A549 (cell line): ENCODE results near the gene USP3. TPM values are rescaled to one million over a fixed set of nuclear protein-coding genes. Genes with fewer than 3 reads are reported as not detected.

Source experiments
- ATAC-seq, 2 experiments: fragments of 200-7000 bp in 1 of 2; fragments of >200 bp in 1 of 2; cut with Nextera tagmentation in 1 of 2; cut with Tn5 transposase in 1 of 2; 3 replicates each; pipeline versions ENCODE4 v1.8.0 to v1.9.1; 2018 to 2020; ENCODE audit warnings: mild to moderate bottlenecking in 1 of 2, moderate library complexity in 1 of 2
- CTCF ChIA-PET: fragments of 300-600 bp; sonication (Branson Sonifier 250); formaldehyde crosslinking; extraction: SDS; loops from one replicate; lab custom pipeline; 2021; ENCODE audit warnings: antibody characterized with exemption, inconsistent platforms; lab: Yijun Ruan, JAX
- POLR2A ChIA-PET: fragments of 350-600 bp; formaldehyde crosslinking; extraction: SDS; loops from one replicate; lab custom pipeline; 2021; ENCODE audit warnings: antibody characterized with exemption, inconsistent platforms; lab: Yijun Ruan, JAX
- DNase-seq, 2 experiments: peaks; one replicate each; pipeline versions ENCODE4 v3.0.0 to v3.0.0-alpha.2; 2011 to 2016; ENCODE audit warnings: low read depth in 1 of 2, low spot score in 1 of 2
- FAIRE-seq: peaks from 2 replicates; lab custom pipeline; 2011; peaks lifted over from hg19 to GRCh38; lab: Jason Lieb, UNC
- H3K27ac ChIP-seq, 2 experiments: fragments of >200 bp; sonication (Bioruptor Twin); formaldehyde crosslinking; 3 replicates each; pipeline ENCODE4 v1.5.1; 2016 to 2017
- H3K4me1 ChIP-seq: fragments of >200 bp; sonication (Bioruptor Twin); formaldehyde crosslinking; 3 replicates; pipeline ENCODE4 v1.6.1; 2016
- H3K4me2 ChIP-seq: fragments of >200 bp; sonication (Bioruptor Twin); formaldehyde crosslinking; 3 replicates; pipeline ENCODE4 v1.6.1; 2016
- H3K4me3 ChIP-seq: fragments of >200 bp; sonication (Bioruptor Twin); formaldehyde crosslinking; 3 replicates; pipeline ENCODE4 v1.5.1; 2016
- H3K9me3 ChIP-seq: fragments of >200 bp; sonication (Bioruptor Twin); formaldehyde crosslinking; 3 replicates; pipeline ENCODE4 v1.6.1; 2016
- CBX2 ChIP-seq: fragments of 200-600 bp; sonication (generic); IDR thresholded peaks from 2 replicates; pipeline ENCODE4 v1.6.1; 2016; ENCODE audit warnings: low read depth, mild to moderate bottlenecking, borderline replicate concordance
- CBX8 ChIP-seq: fragments of 200-600 bp; sonication (generic); IDR thresholded peaks from 2 replicates; pipeline ENCODE4 v1.6.1; 2016
- CHD2 ChIP-seq: fragments of 150-350 bp; IDR thresholded peaks from 2 replicates; pipeline ENCODE4 v1.6.1; 2014; ENCODE audit warnings: low read length; ENCODE audit not compliant: partially characterized antibody
- EHF ChIP-seq: fragments of 250-450 bp; sonication (Bioruptor Pico); IDR thresholded peaks from 2 replicates; pipeline ENCODE4 v1.5.0; 2020; ENCODE audit warnings: mild to moderate bottlenecking
- EP300 ChIP-seq, 2 experiments: fragments of >200 bp; sonication (Bioruptor Twin); formaldehyde crosslinking; IDR thresholded peaks; 2 replicates in 1 of 2; 3 replicates in 1 of 2; pipeline ENCODE4 v1.6.1; 2016 to 2017
- FOSB ChIP-seq: fragments of 250-450 bp; sonication (Bioruptor Pico); IDR thresholded peaks from 2 replicates; pipeline ENCODE4 v1.5.0; 2020; ENCODE audit warnings: mild to moderate bottlenecking, moderate library complexity
- FOSL2 ChIP-seq, 2 experiments: fragments of 450-650 bp in 1 of 2; fragments of >200 bp in 1 of 2; sonication (Bioruptor Twin) in 1 of 2; formaldehyde crosslinking; IDR thresholded peaks; 2 replicates each; pipeline versions ENCODE4 v1.5.0 to v1.6.1; 2016 to 2020; ENCODE audit warnings: mild to moderate bottlenecking in 1 of 2, moderate library complexity in 1 of 2
- FOXS1 ChIP-seq: fragments of 250-450 bp; sonication (Bioruptor Pico); IDR thresholded peaks from 2 replicates; pipeline ENCODE4 v1.5.0; 2020; ENCODE audit warnings: mild to moderate bottlenecking, moderate library complexity
- GATA3 ChIP-seq: IDR thresholded peaks from 2 replicates; pipeline ENCODE4 v1.6.1; 2012; ENCODE audit warnings: borderline replicate concordance
- HOXA7 ChIP-seq: fragments of 250-450 bp; sonication (Bioruptor Pico); IDR thresholded peaks from 2 replicates; pipeline ENCODE4 v1.5.0; 2020; ENCODE audit warnings: mild to moderate bottlenecking, moderate library complexity
- HOXB13 ChIP-seq: fragments of 250-450 bp; sonication (Bioruptor Pico); IDR thresholded peaks from 2 replicates; pipeline ENCODE4 v1.5.0; 2020; ENCODE audit warnings: low read depth, mild to moderate bottlenecking, moderate library complexity
- JUN ChIP-seq, 2 experiments: fragments of >200 bp; sonication (Bioruptor Twin); formaldehyde crosslinking; IDR thresholded peaks; 2 replicates in 1 of 2; 3 replicates in 1 of 2; pipeline ENCODE4 v1.6.1; 2016 to 2017
- KDM5A ChIP-seq: fragments of 200-600 bp; sonication (generic); IDR thresholded peaks from 2 replicates; pipeline ENCODE4 v1.6.1; 2016; ENCODE audit warnings: antibody characterized with exemption, mild to moderate bottlenecking
- NFE2L2 ChIP-seq: fragments of 150-350 bp; conservative IDR thresholded peaks from 2 replicates; pipeline ENCODE4 v1.6.1; 2014; ENCODE audit warnings: low read length
- POLR2A ChIP-seq: IDR thresholded peaks from 2 replicates; pipeline ENCODE4 v1.6.1; 2012; ENCODE audit warnings: mild to moderate bottlenecking, low read length
- RAD21 ChIP-seq, 2 experiments: fragments of >200 bp in 1 of 2; sonication (Bioruptor Twin) in 1 of 2; formaldehyde crosslinking in 1 of 2; IDR thresholded peaks in 1 of 2; conservative IDR thresholded peaks in 1 of 2; 2 replicates in 1 of 2; 3 replicates in 1 of 2; pipeline ENCODE4 v1.6.1; 2012 to 2018; ENCODE audit warnings: inconsistent platforms in 1 of 2
- RCOR1 ChIP-seq: fragments of 150-350 bp; IDR thresholded peaks from 2 replicates; pipeline ENCODE4 v1.6.1; 2014; ENCODE audit warnings: antibody characterized with exemption, low read length, low read depth
- SMC3 ChIP-seq: fragments of >200 bp; sonication (Bioruptor Twin); formaldehyde crosslinking; IDR thresholded peaks from 3 replicates; pipeline ENCODE4 v1.6.1; 2018; ENCODE audit warnings: inconsistent platforms
- SREBF2 ChIP-seq: fragments of 450-650 bp; IDR thresholded peaks from 2 replicates; pipeline ENCODE4 v1.6.1; 2014; ENCODE audit warnings: mild to moderate bottlenecking, moderate library complexity
- TFCP2L1 ChIP-seq: fragments of 250-450 bp; sonication (Bioruptor Pico); IDR thresholded peaks from 2 replicates; pipeline ENCODE4 v1.5.0; 2021; ENCODE audit warnings: mild to moderate bottlenecking
- ZC3H11A ChIP-seq: fragments of 450-650 bp; IDR thresholded peaks from 2 replicates; pipeline ENCODE4 v1.6.1; 2014; ENCODE audit warnings: antibody characterized with exemption, mild to moderate bottlenecking
- WGBS: methylation state at CpG from one replicate; pipeline ENCODE4 v1.1.6; 2017; ENCODE audit errors: missing lambda C conversion rate; 5-methylcytosine and 5-hydroxymethylcytosine counted together
- polyA plus RNA-seq, 4 experiments: library from polyadenylated mRNA; depleted of rRNA in 3 of 4; stranded (reverse); fragments of >200 nt; fragmentation: RNase III in 1 of 4; extraction: RNeasy Plus Mini Kit Qiagen cat#74134 plus additional on column Dnase treatment in 1 of 4; gene quantifications; 2 replicates in 3 of 4; 3 replicates in 1 of 4; pipeline ENCODE4 v1.2.3, GENCODE V29; 2011 to 2017
- TF ChIP-seq, protein P1 (sequence below): IDR thresholded peaks from 2 replicates; pipeline ENCODE4 v1.6.1; 2012
- TF ChIP-seq, protein P2 (sequence below): fragments of >200 bp; sonication (Bioruptor Twin); formaldehyde crosslinking; IDR thresholded peaks from 2 replicates; pipeline ENCODE4 v1.6.1; 2016
- TF ChIP-seq, protein P3 (sequence below): fragments of 250-450 bp; sonication (Bioruptor Pico); IDR thresholded peaks from 2 replicates; pipeline ENCODE4 v1.5.0; 2021; ENCODE audit warnings: mild to moderate bottlenecking, moderate library complexity, borderline replicate concordance
- TF ChIP-seq, protein P4 (sequence below): IDR thresholded peaks from 2 replicates; pipeline ENCODE4 v1.6.1; 2012; ENCODE audit warnings: low read depth, borderline replicate concordance
- TF ChIP-seq, protein P5 (sequence below): fragments of >200 bp; sonication (Bioruptor Twin); formaldehyde crosslinking; IDR thresholded peaks from 3 replicates; pipeline ENCODE4 v1.5.1; 2016

USP3 gene
- polyA plus RNA-seq, 2 of the 4 experiments (the other 2 are of a cell fraction) = 41.8 to 99.1 TPM

DNA sequence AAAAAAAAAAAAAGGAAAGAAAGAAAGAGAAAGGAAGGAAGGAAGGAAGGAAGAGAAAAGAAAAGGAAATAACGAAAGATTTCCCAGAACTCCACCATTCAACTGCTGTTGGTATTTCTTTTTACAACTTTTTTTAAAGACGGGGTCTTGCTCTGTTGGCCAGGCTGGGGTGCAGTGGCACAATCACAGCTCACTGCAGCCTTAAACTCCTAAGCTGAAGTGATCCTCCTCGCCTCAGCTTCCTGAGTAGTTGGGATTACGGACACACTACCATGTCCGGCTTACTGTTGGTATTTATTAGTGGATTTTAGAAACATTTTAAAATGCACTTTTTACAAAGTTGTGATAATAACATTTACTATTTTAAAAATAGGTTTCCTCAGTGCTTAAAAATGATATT lies 15.0 kb upstream of the USP3 start:
- WGBS = 95% methylated on average over 5 of the region's 5 CpGs
- no peak for FAIRE-seq
- ATAC-seq = no peak
- TF ChIP-seq POLR2A (no peak), FOSB (CRISPR knock-in tag) (no peak), RCOR1 (no peak), ZC3H11A (no peak), HOXB13 (CRISPR knock-in tag) (no peak), FOXS1 (CRISPR knock-in tag) (no peak)
- TF ChIP-seq, protein P1, sequence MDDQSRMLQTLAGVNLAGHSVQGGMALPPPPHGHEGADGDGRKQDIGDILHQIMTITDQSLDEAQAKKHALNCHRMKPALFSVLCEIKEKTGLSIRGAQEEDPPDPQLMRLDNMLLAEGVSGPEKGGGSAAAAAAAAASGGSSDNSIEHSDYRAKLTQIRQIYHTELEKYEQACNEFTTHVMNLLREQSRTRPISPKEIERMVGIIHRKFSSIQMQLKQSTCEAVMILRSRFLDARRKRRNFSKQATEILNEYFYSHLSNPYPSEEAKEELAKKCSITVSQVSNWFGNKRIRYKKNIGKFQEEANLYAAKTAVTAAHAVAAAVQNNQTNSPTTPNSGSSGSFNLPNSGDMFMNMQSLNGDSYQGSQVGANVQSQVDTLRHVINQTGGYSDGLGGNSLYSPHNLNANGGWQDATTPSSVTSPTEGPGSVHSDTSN = no peak
- TF ChIP-seq, protein P2, sequence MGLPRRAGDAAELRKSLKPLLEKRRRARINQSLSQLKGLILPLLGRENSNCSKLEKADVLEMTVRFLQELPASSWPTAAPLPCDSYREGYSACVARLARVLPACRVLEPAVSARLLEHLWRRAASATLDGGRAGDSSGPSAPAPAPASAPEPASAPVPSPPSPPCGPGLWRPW = no peak
- TF ChIP-seq, protein P3, sequence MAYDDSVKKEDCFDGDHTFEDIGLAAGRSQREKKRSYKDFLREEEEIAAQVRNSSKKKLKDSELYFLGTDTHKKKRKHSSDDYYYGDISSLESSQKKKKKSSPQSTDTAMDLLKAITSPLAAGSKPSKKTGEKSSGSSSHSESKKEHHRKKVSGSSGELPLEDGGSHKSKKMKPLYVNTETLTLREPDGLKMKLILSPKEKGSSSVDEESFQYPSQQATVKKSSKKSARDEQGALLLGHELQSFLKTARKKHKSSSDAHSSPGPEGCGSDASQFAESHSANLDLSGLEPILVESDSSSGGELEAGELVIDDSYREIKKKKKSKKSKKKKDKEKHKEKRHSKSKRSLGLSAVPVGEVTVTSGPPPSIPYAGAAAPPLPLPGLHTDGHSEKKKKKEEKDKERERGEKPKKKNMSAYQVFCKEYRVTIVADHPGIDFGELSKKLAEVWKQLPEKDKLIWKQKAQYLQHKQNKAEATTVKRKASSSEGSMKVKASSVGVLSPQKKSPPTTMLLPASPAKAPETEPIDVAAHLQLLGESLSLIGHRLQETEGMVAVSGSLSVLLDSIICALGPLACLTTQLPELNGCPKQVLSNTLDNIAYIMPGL (CRISPR knock-in tag) = no peak
- CTCF ChIA-PET = interaction anchor here (0.6 to 12.3 kb wide), 6 partner anchors 8 to 200 kb away, joined by 3 to 161 read pairs (median 36); partner anchors contain the start of gene USP3
- no peak for DNase-seq
- Histone ChIP-seq H3K4me1 (peaks cover 59% of the 10 kb centered on the region), H3K27ac (peak overlapping the region in 1 of 2 experiments; percentile 10; a peak in 1 of 6 replicates), H3K4me2 (no peak overlapping the region), H3K4me3 (no peak overlapping the region), H3K9me3 (no peaks in the 10 kb centered on the region)
- POLR2A ChIA-PET = interaction anchor here (3.3 kb wide), 1 partner anchor 14 kb away, joined by 49 read pairs; the partner anchor contains the start of gene USP3

DNA sequence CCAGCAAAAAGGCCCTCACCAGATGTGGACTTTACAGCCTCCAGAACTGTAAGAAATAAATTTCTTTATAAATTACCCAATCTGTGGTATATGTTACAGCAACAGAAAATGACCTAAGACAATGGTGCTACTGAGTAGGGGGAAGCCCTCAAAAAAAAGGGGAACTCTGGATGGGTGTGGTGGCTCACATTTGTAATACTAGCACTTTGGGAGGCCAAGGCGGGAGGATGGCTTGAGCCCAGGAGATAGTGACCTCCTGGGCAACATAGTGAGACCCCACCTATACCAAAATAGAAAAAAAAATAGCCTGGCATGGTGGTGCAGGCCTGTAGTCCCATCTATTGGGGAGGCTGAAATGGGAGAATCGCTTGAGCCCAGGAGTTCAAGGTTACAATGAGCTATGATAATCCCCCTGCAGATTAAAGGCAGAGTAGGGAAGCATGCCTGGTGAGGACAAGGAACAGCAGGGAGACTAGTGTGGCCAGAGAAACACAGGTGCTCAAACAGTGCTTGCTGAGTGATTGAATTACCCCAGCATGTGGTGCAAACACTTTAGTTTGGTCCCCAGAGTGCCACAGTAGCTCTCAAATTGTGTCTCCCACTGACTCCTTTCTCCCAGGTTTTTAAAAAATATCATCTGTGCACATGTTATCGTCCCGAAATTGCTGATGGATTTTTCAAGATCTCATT lies 13.9 kb upstream of the USP3 start:
- CTCF ChIA-PET = interaction anchor here (1.2 to 12.3 kb wide), 6 partner anchors 9 to 110 kb away, joined by 3 to 161 read pairs (median 18); partner anchors contain the start of gene USP3
- TF ChIP-seq EP300 (IDR thresholded peaks at IDR 0.05) = no peak
- Histone ChIP-seq H3K9me3 (no peaks in the 10 kb centered on the region), H3K4me1 (peaks cover 60% of the 10 kb centered on the region), H3K4me2 (no peak overlapping the region), H3K27ac (peak overlapping the region in 1 of 2 experiments; percentile 82; a peak in 3 of 6 replicates), H3K4me3 (no peak overlapping the region)
- POLR2A ChIA-PET = interaction anchor here (1.0 kb wide), 1 partner anchor 14 kb away, joined by 4 read pairs; the partner anchor contains the start of gene USP3
- DNase-seq (no peak), ATAC-seq (no peak), FAIRE-seq (no peak)
- 97% methylated on average over 4 of the region's 4 CpGs for WGBS

DNA sequence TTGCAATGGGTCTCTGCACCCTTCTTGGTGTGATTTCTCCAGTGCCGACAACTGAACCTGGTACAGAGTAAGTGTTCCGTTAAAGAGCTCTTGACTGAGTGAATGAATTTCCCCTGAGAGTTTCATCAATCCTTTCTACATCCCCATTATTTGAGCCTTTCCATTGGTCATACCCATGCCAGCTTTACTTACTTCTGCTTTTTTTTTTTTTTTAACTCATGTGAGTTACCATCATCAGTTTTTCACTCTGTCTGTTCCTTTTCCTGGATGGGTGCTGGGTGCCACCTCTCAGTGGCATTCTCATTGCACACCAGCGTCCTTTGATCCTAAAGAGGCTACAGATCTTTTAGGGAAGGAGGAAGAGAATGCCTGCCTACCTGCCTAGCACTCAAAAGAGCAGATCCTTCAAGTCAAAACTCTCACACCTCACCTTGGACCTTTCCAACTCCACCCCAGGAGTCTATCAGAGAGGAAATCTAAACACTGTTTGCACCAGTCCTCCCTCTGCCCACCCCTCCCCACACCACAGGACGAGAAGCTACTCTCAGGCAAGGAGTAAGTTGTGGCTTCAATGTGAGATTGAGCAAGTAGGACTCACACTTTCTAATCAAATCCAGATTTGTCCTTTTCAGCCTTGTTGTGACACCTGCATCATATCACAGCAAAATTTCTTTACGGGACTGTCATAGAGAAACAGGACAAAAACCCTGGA lies 13.1 kb upstream of the USP3 start:
- CTCF ChIA-PET = interaction anchor here (1.1 to 12.3 kb wide), 8 partner anchors 10 to 109 kb away, joined by 3 to 161 read pairs (median 10); partner anchors contain the start of gene USP3
- ATAC-seq (no peak), DNase-seq (no peak), FAIRE-seq (no peak)
- no peak overlapping the region for H3K4me3 ChIP-seq
- 76% methylated on average over 5 of the region's 5 CpGs for WGBS
- peak overlapping the region; percentile 10 to 82; a peak in 4 of 6 replicates for H3K27ac ChIP-seq
- peaks cover 65% of the 10 kb centered on the region for H3K4me1 ChIP-seq
- POLR2A ChIA-PET = interaction anchor here (1.0 kb wide), 1 partner anchor 13 kb away, joined by 4 read pairs; the partner anchor contains the start of gene USP3
- no peaks in the 10 kb centered on the region for H3K9me3 ChIP-seq
- H3K4me2 ChIP-seq = no peak overlapping the region
- TF ChIP-seq CBX8 (no peak), EP300 (IDR thresholded peaks at IDR 0.05) (no peak), JUN (IDR thresholded peaks at IDR 0.05) (no peak), FOSL2 (IDR thresholded peaks at IDR 0.05) (no peak), FOSL2 (CRISPR knock-in tag; IDR thresholded peaks at IDR 0.05) (no peak), SMC3 (no peak), NFE2L2 (no peak), HOXB13 (CRISPR knock-in tag) (no peak), KDM5A (no peak), SREBF2 (no peak), CBX2 (no peak), POLR2A (no peak), CHD2 (no peak), GATA3 (no peak), TFCP2L1 (CRISPR knock-in tag) (no peak), RAD21 (conservative IDR thresholded peaks at IDR 0.05 in 1 of 2, IDR thresholded peaks at IDR 0.05 in 1 of 2) (no peak), EHF (no peak), HOXA7 (CRISPR knock-in tag) (no peak)
- TF ChIP-seq, protein P4, sequence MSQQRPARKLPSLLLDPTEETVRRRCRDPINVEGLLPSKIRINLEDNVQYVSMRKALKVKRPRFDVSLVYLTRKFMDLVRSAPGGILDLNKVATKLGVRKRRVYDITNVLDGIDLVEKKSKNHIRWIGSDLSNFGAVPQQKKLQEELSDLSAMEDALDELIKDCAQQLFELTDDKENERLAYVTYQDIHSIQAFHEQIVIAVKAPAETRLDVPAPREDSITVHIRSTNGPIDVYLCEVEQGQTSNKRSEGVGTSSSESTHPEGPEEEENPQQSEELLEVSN = no peak
- TF ChIP-seq, protein P5, sequence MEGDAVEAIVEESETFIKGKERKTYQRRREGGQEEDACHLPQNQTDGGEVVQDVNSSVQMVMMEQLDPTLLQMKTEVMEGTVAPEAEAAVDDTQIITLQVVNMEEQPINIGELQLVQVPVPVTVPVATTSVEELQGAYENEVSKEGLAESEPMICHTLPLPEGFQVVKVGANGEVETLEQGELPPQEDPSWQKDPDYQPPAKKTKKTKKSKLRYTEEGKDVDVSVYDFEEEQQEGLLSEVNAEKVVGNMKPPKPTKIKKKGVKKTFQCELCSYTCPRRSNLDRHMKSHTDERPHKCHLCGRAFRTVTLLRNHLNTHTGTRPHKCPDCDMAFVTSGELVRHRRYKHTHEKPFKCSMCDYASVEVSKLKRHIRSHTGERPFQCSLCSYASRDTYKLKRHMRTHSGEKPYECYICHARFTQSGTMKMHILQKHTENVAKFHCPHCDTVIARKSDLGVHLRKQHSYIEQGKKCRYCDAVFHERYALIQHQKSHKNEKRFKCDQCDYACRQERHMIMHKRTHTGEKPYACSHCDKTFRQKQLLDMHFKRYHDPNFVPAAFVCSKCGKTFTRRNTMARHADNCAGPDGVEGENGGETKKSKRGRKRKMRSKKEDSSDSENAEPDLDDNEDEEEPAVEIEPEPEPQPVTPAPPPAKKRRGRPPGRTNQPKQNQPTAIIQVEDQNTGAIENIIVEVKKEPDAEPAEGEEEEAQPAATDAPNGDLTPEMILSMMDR = no peak
